Activated T-cell treated with anti-CD3 and anti-CD28 coated beads for 24 hours (primary cell): ENCODE results near the gene CRYM.
"Not testable (repeated sequence)": the region's sequence is repeated elsewhere in the genome, so short reads cannot be mapped to it uniquely, and the experiment has no call there.

ENCODE experiments used
- DNase-seq: peaks from one replicate; pipeline ENCODE4 v3.0.0-alpha.2; 2020; ENCODE audit warnings: low read depth

CRYM gene

DNA sequence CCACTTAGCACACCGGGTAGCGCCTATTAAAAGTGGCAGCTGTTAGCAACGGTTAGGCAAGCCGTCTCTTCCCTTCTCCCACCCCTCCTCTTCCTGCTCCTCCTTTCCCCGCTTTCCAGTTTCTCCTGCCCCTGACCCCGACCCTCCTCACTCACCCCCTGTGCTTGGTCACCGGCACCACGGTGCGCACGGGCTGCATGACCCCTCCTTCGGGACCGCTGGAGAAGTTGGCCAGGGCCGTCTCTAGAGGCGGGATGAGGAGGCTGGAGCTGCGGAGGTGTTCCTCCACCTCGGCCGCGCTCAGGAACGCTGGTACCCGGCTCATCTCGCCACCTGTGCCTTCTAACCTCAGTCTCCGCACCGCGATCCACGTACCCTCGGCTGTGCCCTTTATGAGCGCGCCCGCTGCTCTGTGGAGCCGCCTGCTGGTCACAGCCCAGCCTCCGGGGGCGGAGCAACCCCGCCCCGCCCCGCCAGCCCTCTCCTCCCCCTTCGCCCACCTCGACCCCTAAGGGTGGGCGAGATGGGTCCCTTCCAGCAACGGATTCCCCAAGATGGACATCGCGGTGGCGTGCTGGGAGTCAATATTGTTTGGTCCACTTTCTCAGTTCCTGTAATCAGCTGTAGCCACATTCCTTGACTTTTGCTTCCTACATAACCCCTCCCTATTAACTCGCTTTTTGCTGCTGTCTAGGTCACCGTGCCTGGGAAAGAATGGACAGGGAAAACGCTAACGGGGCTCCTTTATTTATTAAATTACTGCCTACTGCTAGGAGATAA, at the start of gene CRYM:
CRYM (minus strand) TSS at position 364 of the 780 bp plus-strand sequence; CDS start at position 325, 39 bp downstream.
- peak; percentile 28 for DNase-seq

DNA sequence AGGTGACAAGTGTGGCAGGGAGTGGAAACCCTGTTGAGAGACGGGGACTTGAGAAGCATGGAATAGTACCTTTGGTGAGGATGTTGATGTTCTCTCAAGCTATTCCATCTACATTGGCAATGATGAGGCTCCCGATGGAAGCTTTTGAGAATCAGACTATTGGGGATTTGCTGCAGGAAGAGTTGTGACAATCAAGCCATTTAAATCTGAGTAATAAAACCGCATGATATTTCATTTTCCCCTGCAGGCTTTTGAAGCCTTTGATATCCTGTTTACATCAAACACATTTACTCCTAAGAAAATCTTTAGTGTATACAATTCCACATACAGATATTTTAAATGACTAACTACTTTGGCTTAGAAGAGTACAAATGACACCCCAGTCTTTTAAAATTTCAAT, 49.0 kb upstream of the CRYM start:
- DNase-seq = no peak

DNA sequence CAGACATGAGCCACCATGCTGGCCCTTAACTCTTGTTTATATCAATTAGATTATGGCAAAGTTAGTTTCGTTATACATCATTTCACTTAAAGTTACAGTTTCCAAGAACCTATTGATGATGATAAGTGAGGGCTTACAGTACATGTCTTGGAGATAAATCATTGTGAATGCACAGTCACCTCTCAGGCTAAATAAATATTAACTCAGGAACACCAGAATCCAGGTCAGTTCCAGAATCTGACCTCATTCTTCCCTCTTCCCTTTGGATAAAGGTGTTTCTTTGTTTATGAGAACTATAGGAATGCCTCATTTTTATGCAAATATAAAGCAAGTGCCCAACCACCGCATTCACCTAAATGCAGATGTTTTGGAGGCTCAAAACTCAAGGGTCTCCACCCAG, 48.4 kb upstream of the CRYM start:
- DNase-seq = no peak

DNA sequence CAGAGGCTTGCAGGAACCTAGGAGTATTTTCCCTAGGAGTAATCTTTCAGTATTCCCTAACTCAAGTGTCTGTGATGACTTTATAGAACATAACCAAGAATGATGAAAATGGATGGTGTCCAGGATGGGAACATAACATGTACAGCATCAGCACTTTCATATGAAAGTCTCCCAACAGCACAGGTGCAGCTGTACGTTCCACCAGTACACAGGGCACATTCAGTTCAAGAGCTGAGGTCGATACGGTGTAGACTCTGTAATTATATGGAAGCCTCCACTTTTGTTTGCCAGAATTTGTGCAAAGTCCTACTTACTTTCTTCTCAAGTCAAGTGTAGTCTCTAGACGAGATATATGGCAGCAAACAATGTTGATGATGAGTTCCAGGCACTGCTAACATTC, 46.2 kb upstream of the CRYM start:
- no peak for DNase-seq

DNA sequence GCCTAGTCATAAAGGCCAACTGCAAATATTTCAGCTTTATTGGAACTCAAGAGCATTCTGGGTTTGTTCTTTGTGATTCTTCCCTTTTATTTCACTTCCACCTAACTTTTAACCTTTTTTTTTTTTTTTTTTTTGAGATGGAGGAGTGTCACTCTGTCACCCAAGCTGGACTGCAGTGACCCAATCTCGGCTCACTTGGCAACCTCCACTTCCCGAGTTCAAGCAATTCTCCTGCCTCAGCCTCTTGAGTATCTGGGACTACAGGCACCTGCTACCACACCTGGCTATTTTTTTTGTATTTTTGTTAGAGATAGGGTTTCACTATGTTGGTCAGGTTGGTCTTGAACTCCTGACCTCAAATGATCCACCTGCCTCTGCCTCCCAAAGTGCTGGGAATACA, 44.2 kb upstream of the CRYM start:
- not testable (repeated sequence) for DNase-seq

DNA sequence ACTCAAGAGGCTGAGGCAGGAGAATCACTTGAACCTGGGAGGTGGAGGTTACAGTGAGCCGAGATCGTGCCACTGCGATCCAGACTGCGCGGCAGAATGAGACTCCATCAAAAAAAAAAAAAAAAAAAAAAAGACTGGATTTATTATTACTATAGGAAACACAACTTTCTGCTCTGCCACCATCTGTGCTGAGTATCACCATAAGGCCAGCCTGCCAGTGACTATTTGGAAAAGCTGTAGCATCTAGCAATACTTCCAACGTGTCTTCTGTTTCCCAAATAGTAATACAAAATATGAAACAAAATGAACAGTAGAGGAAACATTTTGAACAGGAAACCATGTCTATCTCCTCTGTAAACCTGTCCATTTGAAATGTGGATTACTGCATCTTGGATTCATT, 43.6 kb upstream of the CRYM start:
- DNase-seq = no peak

DNA sequence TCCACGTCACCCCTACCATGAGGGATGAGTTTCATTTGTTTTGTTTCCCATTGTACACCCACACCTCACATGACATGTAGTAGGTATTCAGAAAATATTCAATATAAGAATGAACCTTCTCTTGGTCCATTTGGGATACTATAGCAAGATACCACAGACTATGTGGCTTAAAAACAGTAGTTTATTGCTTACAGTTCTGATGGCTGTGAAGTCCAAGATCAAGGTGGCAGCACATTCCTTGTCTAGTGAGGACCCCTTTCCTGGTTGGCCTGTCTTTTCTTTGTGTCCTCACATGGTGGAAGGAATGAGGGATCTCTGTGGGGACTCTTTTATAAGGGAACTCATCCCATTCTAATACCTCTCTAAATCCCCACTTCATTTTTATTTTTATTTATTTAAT, 36.2 kb upstream of the CRYM start:
- no peak for DNase-seq

DNA sequence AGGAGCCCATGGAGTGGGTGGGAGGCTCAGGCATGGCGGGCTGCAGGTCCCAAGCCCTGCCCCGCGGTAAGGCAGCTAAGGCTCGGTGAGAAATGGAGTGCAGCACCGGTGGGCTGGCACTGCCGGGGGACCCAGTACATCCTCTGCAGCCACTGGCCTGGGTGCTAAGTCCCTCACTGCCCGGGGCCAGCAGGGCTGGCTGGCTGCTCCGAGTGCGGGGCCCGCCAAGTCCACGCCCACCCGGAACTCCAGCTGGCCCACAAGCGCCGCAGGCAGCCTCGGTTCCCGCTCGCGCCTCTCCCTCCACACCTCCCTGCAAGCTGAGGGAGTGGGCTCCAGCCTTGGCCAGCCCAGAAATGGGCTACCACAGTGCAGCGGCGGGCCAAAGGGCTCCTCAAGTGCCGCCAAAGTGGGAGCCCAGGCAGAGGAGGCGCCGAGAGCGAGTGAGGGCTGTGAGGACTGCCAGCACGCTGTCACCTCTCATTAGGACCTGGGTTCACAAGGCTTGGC, 34.8 kb upstream of the CRYM start:
- not testable (repeated sequence) for DNase-seq

DNA sequence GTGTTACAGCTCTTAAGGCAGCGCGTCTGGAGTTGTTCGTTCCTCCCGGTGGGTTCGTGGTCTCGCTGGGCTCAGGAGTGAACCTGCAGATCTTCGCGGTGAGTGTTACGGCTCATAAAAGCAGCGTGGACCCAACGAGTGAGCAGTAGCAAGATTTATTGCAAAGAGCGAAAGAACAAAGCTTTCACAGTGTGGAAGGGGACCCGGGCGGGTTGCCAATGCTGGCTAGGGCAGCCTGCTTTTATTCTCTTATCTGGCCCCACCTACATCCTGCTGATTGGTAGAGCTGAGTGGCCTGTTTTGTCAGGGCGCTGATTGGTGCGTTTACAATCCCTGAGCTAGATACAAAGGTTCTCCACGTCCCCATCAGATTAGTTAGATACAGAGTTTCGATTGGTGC, 34.0 kb upstream of the CRYM start:
- DNase-seq = not testable (repeated sequence)

DNA sequence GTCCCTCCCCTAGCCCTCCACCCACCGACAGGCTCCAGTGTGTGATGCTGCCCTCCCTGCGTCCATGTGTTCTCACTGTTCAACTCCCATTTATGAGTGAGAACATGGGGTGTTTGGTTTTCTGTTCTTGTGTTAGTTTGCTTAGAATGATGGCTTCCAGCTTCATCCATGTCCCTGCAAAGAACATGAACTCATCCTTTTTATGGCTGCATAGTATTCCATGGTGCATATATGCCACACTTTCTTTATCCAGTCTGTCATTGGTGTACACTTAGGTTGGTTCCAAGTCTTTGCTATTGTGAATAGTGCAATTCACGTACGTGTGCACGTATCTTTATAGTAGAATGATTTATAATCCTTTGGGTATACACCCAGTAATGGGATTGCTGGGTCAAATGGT, 28.6 kb upstream of the CRYM start:
- DNase-seq = not testable (repeated sequence)

DNA sequence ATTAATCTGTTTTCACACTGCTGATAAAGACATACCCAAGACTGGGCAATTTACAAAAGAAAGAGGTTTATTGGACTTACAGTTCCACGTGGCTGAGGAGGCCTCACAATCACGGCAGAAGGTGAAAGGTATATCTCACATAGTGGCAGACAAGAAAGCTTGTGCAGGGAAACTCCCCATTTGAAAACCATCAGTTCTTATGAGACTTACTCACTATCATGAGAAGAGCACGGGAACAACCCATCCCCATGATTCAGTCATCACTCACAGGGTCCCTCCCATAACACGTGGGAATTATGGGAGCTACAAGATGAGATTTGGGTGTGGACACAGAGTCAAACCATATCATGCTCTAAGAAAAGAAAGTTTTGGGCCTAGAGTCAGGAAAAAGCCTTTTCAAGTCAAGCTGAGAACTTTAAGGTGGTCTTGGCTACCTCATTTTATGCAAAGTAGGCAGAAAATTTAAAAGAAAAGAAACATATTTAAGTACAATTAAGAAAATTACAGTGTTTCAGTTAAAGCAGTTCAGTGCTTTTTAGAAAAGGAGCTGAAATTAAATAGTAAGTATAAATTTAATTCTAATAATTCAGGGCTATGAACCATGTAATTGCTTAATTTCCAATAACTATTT, 24.9 kb upstream of the CRYM start:
- DNase-seq = no peak

DNA sequence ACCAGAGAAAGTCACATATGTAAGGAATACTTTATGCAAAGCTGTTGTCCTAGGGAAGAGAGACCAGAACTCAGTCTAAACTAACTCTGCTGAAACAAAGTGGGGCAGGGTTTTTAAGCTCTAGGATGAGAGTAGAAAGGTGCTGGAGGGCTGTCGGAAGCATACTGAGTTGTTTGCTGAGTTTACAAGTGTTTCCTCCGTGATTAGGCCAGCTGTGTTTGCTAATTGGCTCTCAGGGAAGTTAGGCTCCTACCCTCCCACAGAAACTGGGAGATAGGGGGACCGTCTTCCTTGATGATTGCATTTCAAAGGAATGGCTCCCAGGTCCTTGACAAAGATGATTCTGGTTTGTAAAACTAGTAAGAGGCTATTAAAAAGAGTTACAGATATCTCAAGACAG, 24.4 kb upstream of the CRYM start:
- DNase-seq = no peak

DNA sequence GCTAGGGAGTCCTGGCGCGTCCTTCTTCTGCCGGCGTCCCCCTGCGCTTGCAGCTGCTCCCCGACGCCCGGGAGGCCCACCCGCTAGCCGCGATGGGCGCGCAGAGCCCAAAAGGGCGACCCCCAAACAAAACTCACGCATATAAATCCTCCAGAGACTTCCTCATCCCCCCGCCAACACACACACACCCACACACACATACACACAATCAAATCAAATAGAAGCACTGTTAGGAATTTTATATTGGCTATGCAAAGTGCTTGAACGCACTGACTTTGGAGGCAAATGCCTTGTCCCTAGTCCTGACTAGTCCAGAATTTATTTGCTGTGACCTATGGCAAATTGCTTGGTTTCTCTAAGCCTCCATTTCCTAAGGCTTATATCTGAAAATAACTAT, 23.8 kb upstream of the CRYM start:
- no peak for DNase-seq

DNA sequence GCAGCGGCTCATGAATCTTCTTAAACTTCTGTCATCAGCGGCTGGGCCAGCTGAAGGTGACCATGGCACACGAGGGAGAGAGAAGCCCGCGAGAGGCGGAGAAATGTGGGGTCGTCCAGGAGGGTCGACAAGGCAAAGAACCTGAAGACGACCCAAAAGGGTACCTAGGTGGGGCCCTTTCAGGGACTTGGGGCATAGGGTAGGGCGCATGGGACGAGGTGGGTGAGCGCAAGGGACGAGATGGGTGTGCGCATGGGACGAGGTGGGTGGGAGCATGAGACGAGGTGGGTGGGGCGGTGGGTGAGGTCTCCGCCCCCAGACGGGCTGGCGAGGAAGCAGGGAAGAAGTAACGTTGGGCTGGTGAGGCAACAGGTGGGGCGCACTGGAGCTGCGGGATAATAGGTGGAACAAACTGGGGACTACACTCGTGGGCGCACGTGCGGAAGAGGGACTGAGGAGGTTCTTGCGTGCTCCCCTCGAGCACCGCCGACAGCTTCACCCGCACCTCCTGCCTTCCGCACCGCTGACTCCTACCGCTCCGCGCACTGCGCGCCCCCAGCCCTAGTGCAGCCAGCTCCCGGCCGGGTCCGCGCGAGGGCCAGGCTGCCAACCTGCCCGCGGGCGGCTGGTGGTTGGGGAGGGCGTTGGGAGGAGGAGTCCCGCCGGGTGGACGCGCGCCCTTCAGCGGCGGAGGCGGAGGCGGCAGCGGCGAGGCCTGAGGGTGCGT, 23.2 kb upstream of the CRYM start:
- DNase-seq = peak; percentile 19

DNA sequence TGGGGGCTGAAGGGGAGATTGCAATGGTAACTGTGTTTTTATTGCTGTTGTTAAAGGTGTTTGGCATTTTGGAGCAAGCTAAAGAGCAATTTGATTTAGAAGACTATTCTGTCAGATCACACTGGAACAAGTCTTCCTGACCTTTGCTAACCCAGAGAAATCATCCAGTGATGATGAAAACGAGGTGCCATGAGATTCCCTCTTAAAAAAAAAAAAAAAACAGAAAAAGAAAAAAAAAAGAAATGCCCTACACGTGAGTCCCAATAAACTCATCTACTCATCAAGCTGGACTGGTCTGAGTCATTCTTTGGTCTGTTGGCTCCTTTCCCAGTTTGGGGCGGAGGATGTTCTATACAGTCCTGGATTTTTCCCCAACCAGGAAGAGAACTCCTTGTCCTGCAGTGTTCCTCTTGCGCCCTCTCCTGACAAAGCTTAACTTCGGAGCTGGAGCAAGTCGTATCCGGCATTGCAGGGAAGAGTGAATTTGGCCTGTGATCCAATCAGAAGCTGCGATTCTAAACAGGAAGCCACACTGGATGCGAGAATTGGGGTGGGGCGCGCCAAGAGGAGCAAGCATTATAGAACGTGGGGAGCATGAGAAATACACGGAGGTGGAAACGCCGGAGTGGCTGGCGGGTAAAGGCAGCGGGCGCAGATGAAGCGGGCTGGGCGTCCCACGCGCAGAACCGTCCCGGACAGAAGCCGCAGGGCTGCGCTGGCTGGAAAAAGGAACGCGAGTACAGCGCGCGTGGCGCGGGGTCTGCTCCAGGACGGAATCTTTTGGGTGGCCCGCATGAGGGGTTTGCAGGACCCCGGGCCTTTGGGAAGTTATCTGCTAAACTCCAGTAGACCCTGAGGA, 22.4 kb upstream of the CRYM start:
- peak; percentile 35 for DNase-seq

DNA sequence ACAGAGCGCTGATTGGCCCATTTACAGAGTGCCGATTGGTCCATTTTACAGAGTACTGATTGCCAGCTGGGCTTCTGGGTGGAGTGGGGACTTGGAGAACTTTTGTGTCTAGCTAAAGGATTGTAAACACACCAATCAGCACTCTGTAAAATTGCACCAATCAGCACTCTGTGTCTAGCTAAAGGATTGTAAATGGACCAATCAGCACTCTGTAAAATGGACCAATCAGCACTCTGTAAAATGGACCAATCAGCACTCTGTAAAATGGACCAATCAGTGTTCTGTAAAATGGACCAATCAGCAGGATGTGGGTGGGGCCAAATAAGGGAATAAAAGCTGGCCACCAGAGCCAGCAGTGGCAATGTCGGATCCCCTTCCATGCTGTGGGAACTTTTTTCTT, 11.7 kb upstream of the CRYM start:
- DNase-seq = not testable (repeated sequence)

DNA sequence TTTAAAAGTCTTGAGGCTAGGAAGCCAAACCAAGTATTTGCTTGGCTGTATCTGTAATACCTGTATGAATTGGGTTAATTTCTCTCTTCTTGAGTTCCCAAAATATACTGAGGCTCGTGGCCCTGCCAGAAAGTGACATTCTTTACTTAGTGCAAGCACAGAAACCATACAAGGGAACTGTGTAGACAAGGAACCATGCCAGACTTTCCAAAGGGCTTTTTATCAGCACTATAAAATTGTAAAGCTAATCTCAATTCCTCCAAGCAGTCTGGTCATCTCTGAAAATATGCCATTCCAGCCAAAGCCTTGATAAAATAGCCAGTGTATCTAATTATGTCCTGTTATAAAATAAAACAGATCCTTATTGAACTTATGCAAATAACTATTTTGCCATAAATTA, 7.2 kb upstream of the CRYM start:
- no peak for DNase-seq

DNA sequence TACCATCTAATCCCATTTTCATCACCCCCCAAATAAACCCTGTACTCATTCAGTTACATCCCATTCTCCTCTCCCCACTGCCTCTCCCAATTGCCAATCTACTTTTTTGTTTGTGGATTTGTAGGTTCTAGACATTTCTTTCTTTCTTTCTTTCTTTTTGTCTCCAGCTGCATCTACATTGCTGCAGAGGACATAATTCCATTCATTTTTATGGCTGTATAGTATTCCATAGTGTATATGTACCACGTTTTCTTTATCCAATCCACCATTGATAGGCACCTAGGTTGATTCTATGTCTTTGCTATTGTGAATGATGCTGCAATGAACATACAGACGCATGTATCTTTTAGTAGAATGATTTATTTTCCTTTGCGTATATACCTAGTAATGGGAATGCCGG, 6.3 kb upstream of the CRYM start:
- DNase-seq = no peak

DNA sequence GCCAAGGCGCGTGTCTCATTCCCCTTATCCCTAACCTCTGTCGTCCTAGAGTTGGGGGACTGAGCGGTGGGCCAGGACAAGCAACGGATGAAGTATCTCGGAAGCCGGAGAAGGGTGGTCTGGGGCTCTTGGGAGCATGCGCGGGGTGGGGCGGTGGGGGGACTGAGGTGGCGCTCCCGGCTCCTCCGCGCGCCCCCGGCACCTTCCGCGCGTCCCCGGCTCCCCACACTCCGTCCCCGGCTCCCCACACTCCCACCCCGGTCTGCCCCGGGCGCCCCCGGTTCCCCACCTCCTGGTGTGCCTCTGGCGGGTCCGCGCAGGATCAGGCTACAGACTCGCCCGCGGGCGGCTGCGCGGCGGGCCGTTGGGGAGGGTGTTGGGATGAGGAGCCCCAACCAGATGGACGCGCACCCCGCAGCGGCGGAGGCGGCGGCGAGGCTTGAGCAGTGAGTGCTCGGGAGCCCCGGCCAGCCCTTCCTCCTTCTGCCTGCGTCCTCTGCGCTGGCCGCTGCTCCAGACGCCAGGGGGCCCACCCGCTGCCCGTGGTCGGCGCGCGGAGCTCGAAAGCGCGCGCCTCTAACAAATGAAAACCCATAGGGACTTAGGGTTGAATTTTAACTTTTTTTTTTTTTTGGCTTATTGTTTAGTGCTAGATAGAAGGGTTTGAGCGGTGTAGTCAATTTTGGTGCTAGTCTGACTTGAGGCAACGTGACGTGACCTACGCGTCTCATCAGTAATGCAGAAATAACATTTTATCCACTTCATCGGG, 5.6 kb upstream of the CRYM start:
- DNase-seq = no peak

DNA sequence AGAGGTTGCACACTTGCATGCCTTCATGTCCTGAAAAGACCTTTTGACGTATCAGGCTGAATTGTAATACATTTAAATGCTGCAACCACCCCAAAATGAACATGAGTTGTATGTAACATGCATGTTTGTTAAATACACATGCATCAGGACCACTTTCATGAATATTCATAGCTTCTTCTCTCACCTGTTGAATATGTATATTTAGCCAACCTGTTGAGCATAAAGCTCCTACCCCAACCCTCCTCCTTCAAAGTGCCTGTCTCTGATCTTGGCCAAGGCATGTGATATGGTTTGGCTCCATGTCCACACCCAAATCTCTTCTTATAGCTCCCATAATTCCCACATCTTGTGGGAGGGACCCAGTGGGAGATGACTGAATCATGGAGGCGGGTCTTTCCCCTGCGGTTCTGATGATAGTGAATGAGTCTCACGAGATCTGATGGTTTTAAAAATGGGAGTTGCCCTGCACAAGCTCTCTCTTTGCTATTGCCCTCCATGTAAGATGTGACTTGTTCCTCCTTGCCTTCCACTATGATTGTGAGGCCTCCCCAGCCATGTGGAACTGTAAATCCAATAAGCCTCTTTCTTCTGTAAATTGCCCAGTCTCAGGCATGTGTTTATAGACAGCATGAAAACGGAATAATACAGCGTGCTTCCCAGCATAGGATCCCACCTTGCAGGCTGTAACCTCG, 3.8 kb upstream of the CRYM start:
- no peak for DNase-seq

DNA sequence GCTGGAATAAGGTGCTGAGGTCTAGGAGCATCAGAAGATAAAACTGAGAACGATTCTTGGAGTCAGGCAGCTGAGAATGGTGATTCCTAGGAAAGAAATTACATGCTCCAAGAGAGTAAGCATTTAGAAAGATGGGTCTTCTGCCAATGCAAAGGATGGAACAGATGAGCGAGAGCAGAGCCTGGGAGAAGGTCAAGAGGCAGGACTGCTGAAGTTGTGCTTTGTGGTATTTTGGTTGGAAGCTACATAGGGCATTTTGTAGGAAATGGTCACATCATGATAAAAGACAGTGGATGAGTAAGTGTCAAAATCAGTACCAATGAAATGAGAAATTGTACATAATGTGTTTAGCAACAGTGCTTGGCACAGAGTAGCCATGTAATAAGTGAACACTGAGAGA, 1.4 kb upstream of the CRYM start:
- no peak for DNase-seq
